ENCODE measurements around the gene CREBBP.

DNA sequence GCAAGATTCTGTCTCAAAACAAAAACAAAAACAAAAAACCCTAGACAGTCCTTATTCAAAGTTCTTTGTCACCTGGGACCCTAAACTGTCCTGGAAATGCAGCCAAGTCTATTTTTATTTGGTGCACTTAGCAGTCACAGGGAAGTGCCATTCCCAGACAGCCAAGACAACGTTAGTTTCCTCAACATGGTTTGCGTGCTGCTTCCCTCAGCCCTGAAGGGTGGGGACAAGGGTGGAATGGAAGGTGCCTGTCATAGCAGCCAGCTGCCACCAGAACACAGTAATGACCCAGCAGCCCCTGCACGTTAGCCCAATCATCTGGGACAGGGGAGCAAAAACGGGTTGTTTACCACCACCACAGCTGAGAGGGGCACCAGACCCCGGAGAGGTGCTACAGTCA is 16.9 kb downstream of the CREBBP start:
- TF ChIP-seq, protein P1, sequence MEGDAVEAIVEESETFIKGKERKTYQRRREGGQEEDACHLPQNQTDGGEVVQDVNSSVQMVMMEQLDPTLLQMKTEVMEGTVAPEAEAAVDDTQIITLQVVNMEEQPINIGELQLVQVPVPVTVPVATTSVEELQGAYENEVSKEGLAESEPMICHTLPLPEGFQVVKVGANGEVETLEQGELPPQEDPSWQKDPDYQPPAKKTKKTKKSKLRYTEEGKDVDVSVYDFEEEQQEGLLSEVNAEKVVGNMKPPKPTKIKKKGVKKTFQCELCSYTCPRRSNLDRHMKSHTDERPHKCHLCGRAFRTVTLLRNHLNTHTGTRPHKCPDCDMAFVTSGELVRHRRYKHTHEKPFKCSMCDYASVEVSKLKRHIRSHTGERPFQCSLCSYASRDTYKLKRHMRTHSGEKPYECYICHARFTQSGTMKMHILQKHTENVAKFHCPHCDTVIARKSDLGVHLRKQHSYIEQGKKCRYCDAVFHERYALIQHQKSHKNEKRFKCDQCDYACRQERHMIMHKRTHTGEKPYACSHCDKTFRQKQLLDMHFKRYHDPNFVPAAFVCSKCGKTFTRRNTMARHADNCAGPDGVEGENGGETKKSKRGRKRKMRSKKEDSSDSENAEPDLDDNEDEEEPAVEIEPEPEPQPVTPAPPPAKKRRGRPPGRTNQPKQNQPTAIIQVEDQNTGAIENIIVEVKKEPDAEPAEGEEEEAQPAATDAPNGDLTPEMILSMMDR (IDR thresholded peaks at IDR 0.05) = no peak
- TF ChIP-seq EP300 (IDR thresholded peaks at IDR 0.05) = no peak
